ENCODE measurements around the gene TSPOAP1.

TSPOAP1 gene

DNA sequence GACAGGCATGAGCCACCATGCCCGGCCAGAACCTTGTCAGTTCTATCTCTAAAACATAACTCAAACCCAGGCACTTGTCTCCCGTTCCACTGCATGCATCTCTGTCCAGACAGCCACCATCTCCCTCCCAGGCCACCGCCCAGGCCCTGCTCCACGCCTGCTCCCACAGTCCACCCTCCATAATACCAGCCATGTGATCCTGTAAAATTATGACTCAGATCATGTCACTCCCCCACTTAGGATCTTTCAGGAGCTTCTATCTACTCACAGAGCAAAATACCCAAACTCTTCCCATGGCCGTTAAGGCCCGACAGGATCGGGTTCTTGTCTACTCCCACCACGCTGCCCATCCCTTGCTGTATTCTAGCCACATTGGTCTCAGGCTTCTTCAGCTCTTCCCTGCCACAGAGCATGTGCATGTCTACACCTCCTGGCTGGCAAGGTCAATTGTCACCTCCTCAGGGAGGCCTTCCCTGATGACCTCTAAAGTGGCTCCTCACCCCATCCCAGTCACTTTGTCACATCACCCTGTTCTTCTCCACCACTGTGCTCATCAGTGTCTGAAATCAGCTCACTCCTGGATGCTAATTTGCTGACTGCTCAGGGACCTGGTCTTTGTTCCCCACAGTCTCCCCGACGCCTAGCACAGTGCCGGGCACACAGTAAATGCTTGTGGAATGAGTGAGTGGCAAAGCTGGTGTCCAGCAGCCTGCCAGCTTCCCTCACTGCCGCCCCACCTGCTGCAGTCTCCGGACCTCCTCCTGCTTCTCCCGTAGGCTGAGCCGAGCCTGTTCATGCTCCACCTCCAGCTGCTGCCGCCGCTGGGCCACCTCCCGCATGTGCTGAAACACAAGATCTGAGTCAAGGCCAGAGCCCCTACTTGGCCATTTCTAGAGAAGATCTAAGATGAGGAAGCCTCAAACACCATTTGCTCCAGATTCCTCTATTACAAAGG is 6.7 kb downstream of the TSPOAP1 start:
- TF ChIP-seq, protein P1, sequence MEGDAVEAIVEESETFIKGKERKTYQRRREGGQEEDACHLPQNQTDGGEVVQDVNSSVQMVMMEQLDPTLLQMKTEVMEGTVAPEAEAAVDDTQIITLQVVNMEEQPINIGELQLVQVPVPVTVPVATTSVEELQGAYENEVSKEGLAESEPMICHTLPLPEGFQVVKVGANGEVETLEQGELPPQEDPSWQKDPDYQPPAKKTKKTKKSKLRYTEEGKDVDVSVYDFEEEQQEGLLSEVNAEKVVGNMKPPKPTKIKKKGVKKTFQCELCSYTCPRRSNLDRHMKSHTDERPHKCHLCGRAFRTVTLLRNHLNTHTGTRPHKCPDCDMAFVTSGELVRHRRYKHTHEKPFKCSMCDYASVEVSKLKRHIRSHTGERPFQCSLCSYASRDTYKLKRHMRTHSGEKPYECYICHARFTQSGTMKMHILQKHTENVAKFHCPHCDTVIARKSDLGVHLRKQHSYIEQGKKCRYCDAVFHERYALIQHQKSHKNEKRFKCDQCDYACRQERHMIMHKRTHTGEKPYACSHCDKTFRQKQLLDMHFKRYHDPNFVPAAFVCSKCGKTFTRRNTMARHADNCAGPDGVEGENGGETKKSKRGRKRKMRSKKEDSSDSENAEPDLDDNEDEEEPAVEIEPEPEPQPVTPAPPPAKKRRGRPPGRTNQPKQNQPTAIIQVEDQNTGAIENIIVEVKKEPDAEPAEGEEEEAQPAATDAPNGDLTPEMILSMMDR (IDR thresholded peaks at IDR 0.05) = no peak
- DNase-seq = no peak
- Histone ChIP-seq H3K27ac (no peak overlapping the region), H3K27me3 (no peaks in the 10 kb centered on the region), H3K36me3 (peaks cover 0 to 34% (median 0%) of the 10 kb centered on the region in 3 donors), H3K4me1 (peaks cover 0 to 28% (median 18%) of the 10 kb centered on the region in 4 donors), H3K9me3 (no peaks in the 10 kb centered on the region), H3K4me3 (no peak overlapping the region)
- intact Hi-C loops (cut with DNase I; ENCODE audit: low total_unique reads) = no loop called here

DNA sequence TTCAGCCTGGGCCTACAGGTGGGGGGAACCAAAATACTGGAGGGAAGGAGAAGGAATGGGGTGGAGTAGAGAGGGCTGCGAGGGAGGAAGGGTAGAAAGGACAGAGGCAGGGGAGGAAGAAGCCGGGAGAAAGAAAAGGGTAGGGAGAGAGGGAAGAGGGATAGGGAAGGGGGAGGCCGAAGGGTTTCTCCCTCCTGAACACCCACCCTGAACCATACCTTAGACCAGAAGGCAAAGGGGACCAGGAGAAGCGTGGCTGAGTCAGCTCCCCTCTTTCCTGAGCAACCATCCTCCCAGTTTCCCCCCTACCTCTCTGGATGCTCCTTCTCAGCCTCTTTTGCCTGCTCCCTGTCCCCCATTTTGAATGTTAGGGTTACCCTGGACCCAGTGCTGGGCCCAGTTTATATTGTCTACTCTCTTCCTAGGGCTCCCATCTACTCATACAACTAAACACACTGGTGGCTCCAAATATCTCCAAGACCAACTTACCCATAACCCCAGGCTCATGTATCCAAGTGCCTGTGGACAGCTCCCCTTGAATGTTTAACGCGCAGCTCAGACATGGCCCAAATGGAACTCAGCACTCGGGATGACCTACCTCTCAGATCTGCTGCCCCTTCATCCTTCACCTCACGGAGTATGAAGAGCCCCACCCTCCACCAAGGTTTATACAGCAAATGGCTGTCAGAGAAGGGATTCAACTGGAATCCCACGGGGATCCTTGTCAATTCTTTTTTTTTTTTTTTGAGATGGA is 7.8 kb downstream of the TSPOAP1 start:
- TF ChIP-seq, protein P1 (IDR thresholded peaks at IDR 0.05) = no peak
- DNase-seq = no peak
- intact Hi-C loops (cut with DNase I; ENCODE audit: low total_unique reads) = no loop called here

DNA sequence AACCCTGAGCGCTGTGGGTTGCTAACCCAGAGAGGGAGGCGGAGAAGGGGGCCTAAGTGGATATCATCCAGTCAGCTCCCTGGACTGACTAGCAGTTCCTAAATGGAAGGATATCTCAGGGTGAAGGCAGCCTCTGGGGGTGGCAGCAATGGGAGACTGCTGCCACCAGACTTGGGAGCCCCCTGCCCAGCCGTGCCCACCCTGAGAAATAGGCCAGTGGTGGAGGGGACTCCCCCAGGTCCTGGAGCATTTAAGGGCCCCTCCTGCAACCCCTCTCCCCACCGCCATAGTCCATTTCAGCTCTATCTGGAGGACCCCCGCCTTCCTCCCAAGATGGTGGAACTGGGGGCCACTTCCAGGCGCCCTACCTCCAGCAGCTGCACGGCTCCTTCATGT is 8.4 kb downstream of the TSPOAP1 start:
- TF ChIP-seq, protein P1 (IDR thresholded peaks at IDR 0.05) = no peak
- H3K27me3 ChIP-seq = no peaks in the 10 kb centered on the region
- H3K4me3 ChIP-seq = no peak overlapping the region
- no peaks in the 10 kb centered on the region for H3K9me3 ChIP-seq
- no peak for DNase-seq
- intact Hi-C loops (cut with DNase I; ENCODE audit: low total_unique reads) = no loop called here
- H3K4me1 ChIP-seq = peaks cover 0 to 20% (median 14%) of the 10 kb centered on the region in 4 donors
- peaks cover 0 to 51% (median 0%) of the 10 kb centered on the region in 3 donors for H3K36me3 ChIP-seq
- no peak overlapping the region for H3K27ac ChIP-seq

More for the DNA sequence above, 7.8 kb downstream of the TSPOAP1 start:
- Histone ChIP-seq H3K4me1 (peaks cover 0 to 26% (median 18%) of the 10 kb centered on the region in 4 donors), H3K36me3 (peaks cover 0 to 45% (median 0%) of the 10 kb centered on the region in 3 donors), H3K27me3 (no peaks in the 10 kb centered on the region), H3K9me3 (no peaks in the 10 kb centered on the region), H3K4me3 (no peak overlapping the region), H3K27ac (no peak overlapping the region)

DNA sequence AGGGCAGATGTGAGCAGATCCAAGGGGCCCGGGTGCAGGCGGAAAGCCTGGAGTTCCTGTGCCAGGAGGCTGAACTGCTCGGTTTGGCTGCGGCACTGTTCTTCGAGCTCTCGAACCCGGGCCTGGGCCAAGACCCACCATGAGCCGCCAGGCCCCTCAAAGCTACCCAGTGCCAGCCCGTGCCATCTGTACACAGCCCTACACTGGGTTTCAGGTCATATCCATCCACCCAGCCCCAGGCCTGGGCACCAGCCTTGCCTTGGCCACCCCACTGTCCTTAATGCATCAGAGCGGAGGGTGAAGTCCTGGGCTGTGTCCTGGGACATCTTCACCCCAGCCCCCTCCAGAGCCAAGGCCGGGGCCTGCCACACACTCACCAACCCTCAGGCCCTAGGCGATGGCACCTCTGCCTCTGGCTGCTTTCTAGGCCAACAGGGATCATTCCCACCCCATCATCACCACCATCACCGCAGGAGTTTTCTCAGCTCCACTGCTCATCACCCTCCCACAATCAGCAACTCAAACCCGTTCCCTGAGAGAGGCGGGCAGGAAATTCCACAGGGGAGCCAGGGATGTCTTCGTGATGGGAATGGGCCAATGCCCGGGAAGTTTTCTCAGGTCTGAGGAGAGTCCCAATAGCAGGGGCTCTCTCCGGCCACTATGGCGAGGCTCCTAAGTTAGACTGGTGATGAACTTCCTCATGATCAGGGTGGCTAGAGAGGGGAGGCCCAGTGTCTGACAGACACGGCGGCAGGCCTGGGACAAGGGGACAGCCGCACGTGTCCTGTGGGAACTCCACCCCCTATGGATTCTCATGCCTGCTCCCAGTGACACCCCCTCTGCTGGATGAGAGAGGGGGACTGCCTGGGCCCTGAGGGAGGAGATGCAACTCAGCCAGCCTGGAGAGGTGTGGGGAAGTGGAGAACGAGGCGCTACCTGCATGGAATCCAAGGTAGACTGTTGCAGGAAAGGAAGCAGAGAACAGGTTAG is 9.1 kb downstream of the TSPOAP1 start:
- peaks cover 0 to 51% (median 0%) of the 10 kb centered on the region in 3 donors for H3K36me3 ChIP-seq
- H3K4me3 ChIP-seq = no peak overlapping the region
- H3K27me3 ChIP-seq = no peaks in the 10 kb centered on the region
- H3K27ac ChIP-seq = no peak overlapping the region
- intact Hi-C loops (cut with DNase I; ENCODE audit: low total_unique reads) = no loop called here
- no peaks in the 10 kb centered on the region for H3K9me3 ChIP-seq
- H3K4me1 ChIP-seq = peaks cover 0 to 14% (median 8%) of the 10 kb centered on the region in 4 donors
- peak in 1 of 2 donors; percentile 60 for DNase-seq
- TF ChIP-seq, protein P1 (IDR thresholded peaks at IDR 0.05) = no peak
